Activated CD4-positive, alpha-beta T cell treated with anti-CD3 and anti-CD28 coated beads for 48 hours (primary cell): ENCODE results near the gene ARHGDIA.

Experiments
- DNase-seq: peaks from one replicate; pipeline ENCODE4 v3.0.0-alpha.2; 2020

The ARHGDIA gene

GRCh38 chr17:81860756-81861568 lies 10.2 kb downstream of the ARHGDIA start:
- peak; percentile 99 for DNase-seq

- no peak for DNase-seq
Measured at GRCh38 chr17:81859906-81860755, 11.0 kb downstream of the ARHGDIA start, which contains the start of gene P4HB. P4HB (minus strand) TSS chr17:81860535; CDS start chr17:81860471, 64 bp downstream.

- peak; percentile 23 for DNase-seq
Measured at GRCh38 chr17:81858967-81859905, 11.9 kb downstream of the ARHGDIA start.

- DNase-seq, result no peak
Measured at GRCh38 chr17:81858170-81858966, 12.8 kb downstream of the ARHGDIA start.

- no peak for DNase-seq
Measured at GRCh38 chr17:81854974-81855774, 16.0 kb downstream of the ARHGDIA start.

GRCh38 chr17:81852237-81852636 lies 18.9 kb downstream of the ARHGDIA start:
- no peak for DNase-seq

GRCh38 chr17:81851423-81851822 lies 19.7 kb downstream of the ARHGDIA start:
- DNase-seq, result no peak

- no peak for DNase-seq
Measured at GRCh38 chr17:81849457-81849856, 21.7 kb downstream of the ARHGDIA start.

GRCh38 chr17:81846743-81847689 lies 24.1 kb downstream of the ARHGDIA start:
- DNase-seq, result no peak

GRCh38 chr17:81845881-81846742 lies 25.0 kb downstream of the ARHGDIA start:
- no peak for DNase-seq

GRCh38 chr17:81845361-81845760 lies 25.8 kb downstream of the ARHGDIA start:
- no peak for DNase-seq

GRCh38 chr17:81844887-81845286 lies 26.2 kb downstream of the ARHGDIA start:
- DNase-seq, result no peak

GRCh38 chr17:81844327-81844851 lies 26.7 kb downstream of the ARHGDIA start:
- no peak for DNase-seq

GRCh38 chr17:81843713-81844326 lies 27.3 kb downstream of the ARHGDIA start:
- DNase-seq, result no peak

GRCh38 chr17:81842725-81843504 lies 28.2 kb downstream of the ARHGDIA start:
- DNase-seq, result no peak

GRCh38 chr17:81842378-81842724 lies 28.8 kb downstream of the ARHGDIA start:
- no peak for DNase-seq

- no peak for DNase-seq
Measured at GRCh38 chr17:81841866-81842265, 29.3 kb downstream of the ARHGDIA start.
